Body of pancreas (tissue), 4 donors: ENCODE data around the gene CFAP77. TPM values are rescaled to one million over a fixed set of nuclear protein-coding genes. Genes with fewer than 3 reads are reported as not detected.

Source experiments
- ATAC-seq: fragments of 150-250 bp; one replicate; pipeline ENCODE4 v1.9.1; 2016
- DNase-seq, 4 donors: peaks; one replicate each; pipeline ENCODE4 v3.0.0-alpha.2; 2019
- H3K27ac ChIP-seq, 4 donors: fragments of 200-600 bp; sonication (generic); 1 replicate in 3 of 4; 2 replicates in 1 of 4; pipeline versions ENCODE4 v1.5.1 to v1.6.1; 2016 to 2019; ENCODE audit warnings: mild to moderate bottlenecking in 1 of 4, mixed read lengths in 1 of 4, moderate library complexity in 1 of 4
- H3K27me3 ChIP-seq, 2 donors: fragments of 200-600 bp; sonication (generic); one replicate each; pipeline ENCODE4 v1.6.0; 2016; ENCODE audit warnings: mild to moderate bottlenecking in 1 of 2
- H3K36me3 ChIP-seq, 2 donors: fragments of 200-600 bp; sonication (generic); replicated peaks in 1 of 2; 2 replicates each; pipeline ENCODE4 v1.5.1; 2016; ENCODE audit warnings: low read depth in 2 of 2; ENCODE audit not compliant: insufficient read depth in 1 of 2
- H3K4me1 ChIP-seq: fragments of 200-600 bp; sonication (generic); one replicate; pipeline ENCODE4 v1.6.0; 2016
- H3K4me3 ChIP-seq, 2 donors: fragments of 200-600 bp; sonication (generic); 1 replicate in 1 of 2; 2 replicates in 1 of 2; pipeline ENCODE4 v1.5.1; 2016 to 2019
- H3K9me3 ChIP-seq, 3 donors: fragments of 200-600 bp; sonication (generic); 1 replicate in 2 of 3; 2 replicates in 1 of 3; pipeline ENCODE4 v1.5.1; 2016
- POLR2A ChIP-seq, 3 donors: fragments of 450-650 bp; IDR thresholded peaks; one replicate each; pipeline ENCODE4 v1.6.1; 2016; ENCODE audit warnings: antibody characterized with exemption in 3 of 3, mild to moderate bottlenecking in 2 of 3
- WGBS, 2 donors: methylation state at CpG; one replicate each; pipeline ENCODE4 v1.1.5; 2017; 5-methylcytosine and 5-hydroxymethylcytosine counted together
- intact Hi-C: fragments of 100-400 bp; cut with DNase I; formaldehyde crosslinking; loops from one replicate; pipeline ENCODE4 v1.15.1; 2023
- total RNA-seq, 2 donors: library from RNA; depleted of rRNA; stranded (reverse); fragments of >200 nt; gene quantifications; one replicate each; pipeline ENCODE4 v1.1.0, GENCODE V29; 2016
- TF ChIP-seq, protein P1 (sequence below), 7 experiments: fragments of 450-650 bp in 4 of 7; fragments of 200-600 bp in 3 of 7; sonication (generic) in 3 of 7; IDR thresholded peaks; one replicate each; pipeline ENCODE4 v1.5.1; 2016 to 2019; ENCODE audit warnings: antibody characterized with exemption in 7 of 7

CFAP77 gene
- total RNA-seq, 2 donors from 2014 or later = not detected

DNA sequence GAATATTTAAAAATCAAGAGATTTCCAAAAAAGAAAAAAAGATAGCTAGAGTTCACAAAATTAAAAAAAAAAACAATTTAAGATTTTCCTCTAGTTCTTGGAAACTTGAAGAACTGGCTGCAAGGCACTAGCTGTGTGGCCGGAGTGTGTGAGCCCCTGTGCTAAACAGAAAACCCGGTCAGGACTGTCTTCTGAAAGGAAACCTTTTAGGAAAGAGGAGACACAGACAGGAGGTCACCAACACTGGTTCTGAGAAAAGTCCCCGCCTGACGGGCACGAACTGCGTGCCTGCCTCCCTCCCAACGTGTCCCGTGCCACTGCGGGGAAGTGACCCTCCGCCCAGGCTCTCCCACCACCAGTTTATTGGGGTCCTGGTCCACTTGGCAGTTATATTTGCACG lies 18.6 kb upstream of the CFAP77 start:
- Histone ChIP-seq H3K4me1 (no peaks in the 10 kb centered on the region), H3K36me3 (peaks cover 0 to 53% of the 10 kb centered on the region in 2 donors), H3K9me3 (no peaks in the 10 kb centered on the region), H3K4me3 (no peak overlapping the region), H3K27me3 (no peaks in the 10 kb centered on the region), H3K27ac (no peak overlapping the region)
- no peak for TF ChIP-seq POLR2A (IDR thresholded peaks at IDR 0.05)
- TF ChIP-seq, protein P1, sequence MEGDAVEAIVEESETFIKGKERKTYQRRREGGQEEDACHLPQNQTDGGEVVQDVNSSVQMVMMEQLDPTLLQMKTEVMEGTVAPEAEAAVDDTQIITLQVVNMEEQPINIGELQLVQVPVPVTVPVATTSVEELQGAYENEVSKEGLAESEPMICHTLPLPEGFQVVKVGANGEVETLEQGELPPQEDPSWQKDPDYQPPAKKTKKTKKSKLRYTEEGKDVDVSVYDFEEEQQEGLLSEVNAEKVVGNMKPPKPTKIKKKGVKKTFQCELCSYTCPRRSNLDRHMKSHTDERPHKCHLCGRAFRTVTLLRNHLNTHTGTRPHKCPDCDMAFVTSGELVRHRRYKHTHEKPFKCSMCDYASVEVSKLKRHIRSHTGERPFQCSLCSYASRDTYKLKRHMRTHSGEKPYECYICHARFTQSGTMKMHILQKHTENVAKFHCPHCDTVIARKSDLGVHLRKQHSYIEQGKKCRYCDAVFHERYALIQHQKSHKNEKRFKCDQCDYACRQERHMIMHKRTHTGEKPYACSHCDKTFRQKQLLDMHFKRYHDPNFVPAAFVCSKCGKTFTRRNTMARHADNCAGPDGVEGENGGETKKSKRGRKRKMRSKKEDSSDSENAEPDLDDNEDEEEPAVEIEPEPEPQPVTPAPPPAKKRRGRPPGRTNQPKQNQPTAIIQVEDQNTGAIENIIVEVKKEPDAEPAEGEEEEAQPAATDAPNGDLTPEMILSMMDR (IDR thresholded peaks at IDR 0.05) = no peak
- WGBS, 2 donors = 85 to 88% methylated on average over 8 to 11 of the region's 11 CpGs
- intact Hi-C loops = no loop called here
- ATAC-seq (no peak), DNase-seq (no peak)

DNA sequence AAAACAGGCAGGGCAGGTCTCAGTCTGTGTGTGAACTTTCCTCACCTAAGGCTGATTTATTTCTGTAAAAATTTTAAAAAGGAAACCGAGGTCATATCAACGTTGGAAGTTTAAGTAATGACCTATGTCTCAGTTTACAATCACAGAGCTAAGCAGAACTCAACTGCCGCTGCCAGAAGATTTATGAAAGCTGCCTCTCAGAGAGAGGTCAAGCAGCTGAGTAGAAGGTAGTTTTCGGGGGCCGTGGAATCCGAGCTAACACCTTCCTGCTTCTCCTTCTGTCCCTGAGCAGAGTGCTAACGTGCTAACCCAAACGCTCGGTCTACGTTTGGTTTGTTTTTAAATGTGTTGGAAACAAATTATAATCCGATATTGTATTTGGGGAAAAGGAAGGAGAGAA lies 14.5 kb upstream of the CFAP77 start:
- ATAC-seq (no peak), DNase-seq (no peak)
- H3K27ac ChIP-seq = no peak overlapping the region
- WGBS, 2 donors = 90% methylated on average over 11 of the region's 11 CpGs
- TF ChIP-seq, protein P1 (IDR thresholded peaks at IDR 0.05) = no peak
- TF ChIP-seq POLR2A (IDR thresholded peaks at IDR 0.05) = no peak
- H3K4me3 ChIP-seq = no peak overlapping the region
- H3K9me3 ChIP-seq = no peaks in the 10 kb centered on the region
- H3K27me3 ChIP-seq = no peaks in the 10 kb centered on the region
- peaks cover 18 to 41% of the 10 kb centered on the region in 2 donors for H3K36me3 ChIP-seq
- intact Hi-C loops = no loop called here
- H3K4me1 ChIP-seq = no peaks in the 10 kb centered on the region

DNA sequence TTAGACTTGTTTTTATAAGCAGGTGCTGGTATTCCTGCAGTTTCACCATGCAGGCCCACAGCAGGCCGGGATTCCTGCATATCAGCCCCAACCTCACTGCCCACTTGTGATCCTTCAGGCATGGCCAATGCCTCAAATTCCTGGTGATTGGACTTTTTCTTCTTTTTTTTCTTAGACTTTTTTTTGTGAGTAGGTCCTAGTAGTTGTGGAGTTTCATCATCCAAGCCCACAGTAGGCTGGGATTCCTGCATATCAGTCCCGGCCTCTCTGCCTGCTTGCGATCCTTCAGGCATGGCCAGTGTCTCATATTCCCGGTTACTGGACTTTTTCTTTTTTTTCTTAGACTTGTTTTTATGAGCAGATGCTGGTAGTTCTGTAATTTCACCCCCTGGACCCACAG lies 8.2 kb upstream of the CFAP77 start:
- Histone ChIP-seq H3K27me3 (no peaks in the 10 kb centered on the region), H3K36me3 (peaks cover 15% of the 10 kb centered on the region in 2 donors), H3K4me1 (peaks cover 13% of the 10 kb centered on the region), H3K4me3 (no peak overlapping the region), H3K27ac (no peak overlapping the region), H3K9me3 (no peaks in the 10 kb centered on the region)
- DNase-seq (no peak), ATAC-seq (no peak)
- intact Hi-C loops = no loop called here
- TF ChIP-seq, protein P1 (IDR thresholded peaks at IDR 0.05) = no peak
- no peak for TF ChIP-seq POLR2A (IDR thresholded peaks at IDR 0.05)
- WGBS, 2 donors = 94 to 96% methylated on average over 4 of the region's 4 CpGs

DNA sequence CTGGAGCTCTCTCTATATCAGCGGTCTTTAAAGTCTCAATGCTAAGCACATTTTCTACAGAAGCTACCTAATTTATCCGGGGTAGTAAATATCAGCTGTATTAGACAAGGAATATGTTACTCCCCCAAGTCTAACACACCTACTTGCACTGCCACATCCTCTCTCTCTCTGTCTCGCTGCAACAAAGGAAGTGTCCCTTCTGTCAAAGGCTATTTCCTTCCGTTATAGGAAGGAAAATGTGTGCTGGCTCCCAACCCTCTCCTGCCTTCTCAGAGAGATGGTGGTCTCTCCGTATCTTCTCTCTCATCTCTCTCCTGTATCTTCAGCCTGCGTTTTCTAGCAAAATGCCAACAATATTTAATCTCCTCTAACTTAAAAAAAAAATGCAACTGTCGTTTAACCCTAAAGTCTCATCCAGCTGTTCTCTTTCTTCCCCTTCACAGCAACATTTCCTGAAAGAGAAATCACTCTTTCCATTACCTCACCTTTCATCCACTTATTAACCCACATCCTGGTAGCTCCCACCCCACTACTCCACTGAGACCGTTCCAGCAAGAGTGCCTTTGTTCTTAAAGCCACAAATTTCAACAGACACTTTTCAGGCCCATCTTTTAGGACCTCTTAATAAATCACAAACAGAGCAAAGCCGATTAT lies 5.7 kb upstream of the CFAP77 start:
- WGBS, 2 donors = 52 to 64% methylated on average over 9 of the region's 9 CpGs
- no peak for TF ChIP-seq POLR2A (IDR thresholded peaks at IDR 0.05)
- TF ChIP-seq, protein P1 (IDR thresholded peaks at IDR 0.05) = no peak

DNA sequence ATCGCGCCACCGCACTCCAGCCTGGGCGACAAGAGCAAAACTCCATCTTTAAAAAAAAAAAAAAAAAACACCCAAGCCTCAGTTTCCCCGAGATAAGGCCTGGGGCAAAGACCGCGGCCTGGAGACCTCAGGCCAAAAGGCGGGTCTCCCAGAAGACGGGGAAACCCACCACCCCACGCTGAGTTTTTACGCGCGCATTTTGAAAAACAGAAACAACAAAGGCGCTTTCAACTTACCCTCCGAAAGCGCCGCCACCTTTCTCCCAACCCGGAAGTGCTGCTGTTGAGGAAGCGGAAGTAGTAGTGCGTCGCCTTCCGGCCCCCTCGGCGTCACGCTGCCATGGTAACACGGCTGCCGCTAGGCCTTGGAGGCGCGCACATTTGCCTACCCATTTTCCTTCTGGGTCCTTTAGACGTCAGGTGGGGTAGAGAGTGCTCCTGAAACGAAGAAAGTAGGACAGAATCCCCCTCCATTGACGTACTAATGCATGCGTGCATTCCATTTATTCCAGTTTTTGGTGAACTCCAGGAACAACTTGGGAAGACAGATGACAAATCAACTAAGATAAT lies 3.4 kb upstream of the CFAP77 start, which contains the start of gene TTF1:
TTF1 (minus strand) TSS at position 287 of the 569 bp plus-strand sequence. CDS start 4,019 bp downstream, outside the sequence.
- Histone ChIP-seq H3K36me3 (no peaks in the 10 kb centered on the region), H3K4me3 (peak within 1 kb of the TSS; percentile 35 to 49), H3K4me1 (peaks cover 38% of the 10 kb centered on the region), H3K27me3 (peaks cover 0 to 9% of the 10 kb centered on the region in 2 donors), H3K9me3 (no peaks in the 10 kb centered on the region), H3K27ac (peak within 1 kb of the TSS in 1 of 4 donors; percentile 30)
- 1% methylated on average over 17 to 33 of the region's 33 CpGs for WGBS, 2 donors
- DNase-seq (peak; percentile 89 to 93 (median 91)), ATAC-seq (peak; percentile 92)
- TF ChIP-seq POLR2A (IDR thresholded peaks at IDR 0.05) = peak in 2 of 3 donors; percentile 39 to 55
- TF ChIP-seq, protein P1 (IDR thresholded peaks at IDR 0.05) = no peak
- intact Hi-C loops = no loop called here

More for the DNA sequence above, 5.7 kb upstream of the CFAP77 start:
- no peaks in the 10 kb centered on the region for H3K9me3 ChIP-seq
- H3K27ac ChIP-seq = no peak overlapping the region
- peaks cover 0 to 4% of the 10 kb centered on the region in 2 donors for H3K36me3 ChIP-seq
- H3K4me1 ChIP-seq = peaks cover 17% of the 10 kb centered on the region
- ATAC-seq (no peak), DNase-seq (no peak)
- no peak overlapping the region for H3K4me3 ChIP-seq
- no peaks in the 10 kb centered on the region for H3K27me3 ChIP-seq
- intact Hi-C loops = no loop called here
